Ishikawa (cell line): ENCODE measurements around the gene MTNR1B.

Source experiments
- CEBPB ChIP-seq: IDR thresholded peaks from 2 replicates; pipeline ENCODE4 v1.6.1; 2012
- CREB1 ChIP-seq: IDR thresholded peaks from 2 replicates; pipeline ENCODE4 v1.6.1; 2012; ENCODE audit warnings: low read depth
- EGR1 ChIP-seq: IDR thresholded peaks from 2 replicates; pipeline ENCODE4 v1.6.1; 2012
- EP300 ChIP-seq: IDR thresholded peaks from 2 replicates; pipeline ENCODE4 v1.6.1; 2012; ENCODE audit warnings: borderline replicate concordance
- FOXM1 ChIP-seq: IDR thresholded peaks from 2 replicates; pipeline ENCODE4 v1.6.1; 2012; ENCODE audit warnings: low read depth, borderline replicate concordance
- NFIC ChIP-seq: IDR thresholded peaks from 2 replicates; pipeline ENCODE4 v1.6.1; 2012
- RAD21 ChIP-seq: IDR thresholded peaks from 2 replicates; pipeline ENCODE4 v1.6.1; 2012; ENCODE audit warnings: low read depth
- TAF1 ChIP-seq: IDR thresholded peaks from 2 replicates; pipeline ENCODE4 v1.6.1; 2012; ENCODE audit warnings: low read depth, mild to moderate bottlenecking
- TCF12 ChIP-seq: IDR thresholded peaks from 2 replicates; pipeline ENCODE4 v1.6.1; 2012; ENCODE audit warnings: low read depth
- TEAD4 ChIP-seq: IDR thresholded peaks from 2 replicates; pipeline ENCODE4 v1.6.1; 2012
- YY1 ChIP-seq: IDR thresholded peaks from 2 replicates; pipeline ENCODE4 v1.6.1; 2012; ENCODE audit warnings: low read depth
- ZBTB7A ChIP-seq: IDR thresholded peaks from 2 replicates; pipeline ENCODE4 v1.6.1; 2012; ENCODE audit warnings: low read depth
- TF ChIP-seq, protein P1 (sequence below): IDR thresholded peaks from 2 replicates; pipeline ENCODE4 v1.6.1; 2012
- TF ChIP-seq, protein P2 (sequence below): IDR thresholded peaks from 2 replicates; pipeline ENCODE4 v1.6.1; 2012
- TF ChIP-seq, protein P3 (sequence below): IDR thresholded peaks from 2 replicates; pipeline ENCODE4 v1.6.1; 2012; ENCODE audit warnings: low read depth, mild to moderate bottlenecking

The MTNR1B gene

DNA sequence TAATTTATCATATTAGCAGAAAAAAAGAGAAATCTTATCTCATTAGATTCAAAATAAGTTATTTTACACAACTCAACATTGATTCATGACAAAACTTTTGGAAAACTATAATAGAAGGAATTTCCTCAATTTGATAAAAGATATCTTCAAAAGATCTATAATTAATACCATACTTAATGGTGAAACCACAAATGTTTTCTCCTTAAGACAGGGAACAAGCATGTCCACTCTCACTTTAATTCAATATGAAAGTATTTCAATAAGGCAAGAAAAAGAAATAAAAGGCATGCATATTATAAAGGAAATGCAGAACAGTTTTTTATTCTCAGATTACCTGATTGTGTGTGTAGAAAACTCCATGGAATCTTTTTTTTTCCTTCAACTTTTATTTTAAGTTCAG lies 23.6 kb downstream of the MTNR1B start:
- TF ChIP-seq, protein P1, sequence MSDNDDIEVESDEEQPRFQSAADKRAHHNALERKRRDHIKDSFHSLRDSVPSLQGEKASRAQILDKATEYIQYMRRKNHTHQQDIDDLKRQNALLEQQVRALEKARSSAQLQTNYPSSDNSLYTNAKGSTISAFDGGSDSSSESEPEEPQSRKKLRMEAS: no peak
- TF ChIP-seq TCF12: no peak
- TF ChIP-seq YY1: no peak
- no peak for TF ChIP-seq ZBTB7A
- TF ChIP-seq CEBPB: no peak
- no peak for TF ChIP-seq EP300
- TF ChIP-seq FOXM1: no peak
- TF ChIP-seq RAD21: no peak
- no peak for TF ChIP-seq CREB1
- TF ChIP-seq, protein P2, sequence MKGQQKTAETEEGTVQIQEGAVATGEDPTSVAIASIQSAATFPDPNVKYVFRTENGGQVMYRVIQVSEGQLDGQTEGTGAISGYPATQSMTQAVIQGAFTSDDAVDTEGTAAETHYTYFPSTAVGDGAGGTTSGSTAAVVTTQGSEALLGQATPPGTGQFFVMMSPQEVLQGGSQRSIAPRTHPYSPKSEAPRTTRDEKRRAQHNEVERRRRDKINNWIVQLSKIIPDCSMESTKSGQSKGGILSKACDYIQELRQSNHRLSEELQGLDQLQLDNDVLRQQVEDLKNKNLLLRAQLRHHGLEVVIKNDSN: no peak
- no peak for TF ChIP-seq TEAD4
- TF ChIP-seq, protein P3, sequence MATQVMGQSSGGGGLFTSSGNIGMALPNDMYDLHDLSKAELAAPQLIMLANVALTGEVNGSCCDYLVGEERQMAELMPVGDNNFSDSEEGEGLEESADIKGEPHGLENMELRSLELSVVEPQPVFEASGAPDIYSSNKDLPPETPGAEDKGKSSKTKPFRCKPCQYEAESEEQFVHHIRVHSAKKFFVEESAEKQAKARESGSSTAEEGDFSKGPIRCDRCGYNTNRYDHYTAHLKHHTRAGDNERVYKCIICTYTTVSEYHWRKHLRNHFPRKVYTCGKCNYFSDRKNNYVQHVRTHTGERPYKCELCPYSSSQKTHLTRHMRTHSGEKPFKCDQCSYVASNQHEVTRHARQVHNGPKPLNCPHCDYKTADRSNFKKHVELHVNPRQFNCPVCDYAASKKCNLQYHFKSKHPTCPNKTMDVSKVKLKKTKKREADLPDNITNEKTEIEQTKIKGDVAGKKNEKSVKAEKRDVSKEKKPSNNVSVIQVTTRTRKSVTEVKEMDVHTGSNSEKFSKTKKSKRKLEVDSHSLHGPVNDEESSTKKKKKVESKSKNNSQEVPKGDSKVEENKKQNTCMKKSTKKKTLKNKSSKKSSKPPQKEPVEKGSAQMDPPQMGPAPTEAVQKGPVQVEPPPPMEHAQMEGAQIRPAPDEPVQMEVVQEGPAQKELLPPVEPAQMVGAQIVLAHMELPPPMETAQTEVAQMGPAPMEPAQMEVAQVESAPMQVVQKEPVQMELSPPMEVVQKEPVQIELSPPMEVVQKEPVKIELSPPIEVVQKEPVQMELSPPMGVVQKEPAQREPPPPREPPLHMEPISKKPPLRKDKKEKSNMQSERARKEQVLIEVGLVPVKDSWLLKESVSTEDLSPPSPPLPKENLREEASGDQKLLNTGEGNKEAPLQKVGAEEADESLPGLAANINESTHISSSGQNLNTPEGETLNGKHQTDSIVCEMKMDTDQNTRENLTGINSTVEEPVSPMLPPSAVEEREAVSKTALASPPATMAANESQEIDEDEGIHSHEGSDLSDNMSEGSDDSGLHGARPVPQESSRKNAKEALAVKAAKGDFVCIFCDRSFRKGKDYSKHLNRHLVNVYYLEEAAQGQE: no peak
- TF ChIP-seq TAF1: no peak
- no peak for TF ChIP-seq EGR1
- TF ChIP-seq NFIC: no peak

DNA sequence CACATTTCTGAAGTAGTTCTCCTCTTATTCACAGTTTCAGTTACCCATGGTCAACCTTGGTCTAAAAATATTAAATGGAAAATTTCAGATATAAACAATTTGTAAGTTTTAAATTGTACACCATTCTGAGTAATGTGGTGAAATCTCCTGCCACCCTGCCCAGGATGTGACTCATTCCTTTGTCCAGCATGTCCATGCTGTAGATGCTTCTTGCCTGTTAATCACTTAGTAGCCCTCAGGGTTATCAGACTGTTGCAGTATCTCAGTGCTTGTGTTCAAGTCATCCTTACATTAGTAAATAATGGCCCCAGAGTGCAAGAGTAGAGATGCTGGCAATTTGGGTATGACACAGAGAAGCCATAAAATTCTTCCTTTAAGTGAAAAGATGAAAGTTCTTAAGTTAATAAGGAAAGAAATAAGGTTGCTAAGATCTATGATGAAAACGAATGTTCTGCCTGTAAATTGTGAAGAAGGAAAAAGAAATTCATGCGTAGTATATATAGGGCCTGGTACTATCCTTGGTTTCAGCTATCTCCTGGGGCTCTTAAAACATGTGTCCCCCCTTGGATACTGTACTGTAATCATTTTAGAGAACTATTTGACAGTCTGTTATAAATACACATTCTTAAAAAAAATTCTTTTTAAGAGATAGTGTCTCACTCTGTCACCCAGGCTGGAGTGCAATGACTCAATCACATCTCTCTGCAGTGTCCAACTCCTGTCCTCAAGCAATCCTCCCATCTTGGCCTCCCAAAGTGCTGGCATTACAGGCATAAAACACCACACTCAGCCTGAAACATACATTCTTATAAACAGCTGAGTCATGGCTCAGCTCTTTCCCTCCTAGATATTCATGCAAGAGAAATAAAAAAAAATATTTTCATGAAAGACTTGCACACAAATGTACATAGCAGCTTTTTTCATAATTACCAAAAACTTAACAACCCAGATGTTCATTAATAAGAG lies 31.3 kb downstream of the MTNR1B start:
- no peak for TF ChIP-seq EP300
- TF ChIP-seq, protein P1: no peak
- TF ChIP-seq, protein P2: no peak
- no peak for TF ChIP-seq FOXM1
- TF ChIP-seq, protein P3: no peak
- TF ChIP-seq TCF12: no peak
- no peak for TF ChIP-seq TEAD4
- TF ChIP-seq EGR1: no peak
- no peak for TF ChIP-seq YY1
- TF ChIP-seq TAF1: no peak
- TF ChIP-seq CREB1: no peak
- TF ChIP-seq ZBTB7A: no peak
- TF ChIP-seq RAD21: no peak

DNA sequence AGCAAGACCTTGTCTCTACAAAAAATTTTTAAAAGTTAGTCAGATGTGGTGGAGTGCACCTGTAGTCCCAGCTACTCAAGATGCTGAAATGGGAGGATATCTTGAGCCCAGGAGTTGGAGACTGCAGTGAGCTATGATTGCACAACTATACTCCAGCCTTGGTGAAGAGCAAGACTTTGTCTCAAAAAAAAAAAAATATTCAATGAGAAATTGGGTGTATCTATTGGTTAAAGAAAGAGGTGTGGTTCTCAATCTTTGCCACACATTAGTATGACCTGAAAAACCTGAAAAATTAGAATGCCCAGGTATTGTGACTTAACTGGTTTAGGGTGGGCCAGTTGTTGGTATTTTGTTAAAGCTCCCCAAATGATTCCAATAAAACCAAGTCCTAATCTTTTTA lies 32.4 kb downstream of the MTNR1B start:
- TF ChIP-seq FOXM1 (no peak), EP300 (no peak), RAD21 (no peak), TEAD4 (no peak), NFIC (no peak)

DNA sequence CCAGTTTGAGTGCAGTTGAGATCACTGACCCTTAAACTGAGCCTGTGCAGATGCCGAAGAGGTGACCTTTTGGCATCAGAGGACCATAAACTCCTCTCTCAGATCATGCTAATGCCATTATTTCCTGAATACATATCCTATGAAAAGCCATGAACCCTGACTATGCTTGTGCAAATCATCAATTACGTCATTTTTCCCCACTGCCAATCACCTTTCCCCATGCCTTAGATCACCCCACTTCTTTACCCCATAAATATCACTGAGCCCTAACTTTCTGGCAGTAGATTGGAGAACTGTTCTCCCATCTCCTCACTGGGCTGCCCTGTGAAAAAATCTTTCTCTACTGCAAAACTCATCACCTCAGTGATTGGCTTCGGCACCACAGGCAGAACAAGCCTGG lies 32.9 kb downstream of the MTNR1B start:
- TF ChIP-seq, protein P3: no peak
- TF ChIP-seq YY1 (no peak), EGR1 (no peak), TAF1 (no peak), CREB1 (no peak), EP300 (no peak), TEAD4 (no peak), ZBTB7A (no peak), FOXM1 (no peak), RAD21 (no peak), TCF12 (no peak), NFIC (no peak), CEBPB (no peak)
- TF ChIP-seq, protein P1: no peak
- TF ChIP-seq, protein P2: no peak
